Stimulated activated CD4-positive, alpha-beta T cell treated with anti-CD3 and anti-CD28 coated beads, TNF-alpha, amount 100 ng/mL, for 48 hours (primary cell): Measurements from ENCODE around the gene RHOG.
"Not testable (repeated sequence)": the region's sequence is repeated elsewhere in the genome, so short reads cannot be mapped to it uniquely, and the experiment has no call there.

Source experiments
- DNase-seq, 3 donors: peaks; one replicate each; pipeline ENCODE4 v3.0.0-alpha.2; 2020; ENCODE audit warnings: low read depth in 3 of 3

RHOG gene

DNA sequence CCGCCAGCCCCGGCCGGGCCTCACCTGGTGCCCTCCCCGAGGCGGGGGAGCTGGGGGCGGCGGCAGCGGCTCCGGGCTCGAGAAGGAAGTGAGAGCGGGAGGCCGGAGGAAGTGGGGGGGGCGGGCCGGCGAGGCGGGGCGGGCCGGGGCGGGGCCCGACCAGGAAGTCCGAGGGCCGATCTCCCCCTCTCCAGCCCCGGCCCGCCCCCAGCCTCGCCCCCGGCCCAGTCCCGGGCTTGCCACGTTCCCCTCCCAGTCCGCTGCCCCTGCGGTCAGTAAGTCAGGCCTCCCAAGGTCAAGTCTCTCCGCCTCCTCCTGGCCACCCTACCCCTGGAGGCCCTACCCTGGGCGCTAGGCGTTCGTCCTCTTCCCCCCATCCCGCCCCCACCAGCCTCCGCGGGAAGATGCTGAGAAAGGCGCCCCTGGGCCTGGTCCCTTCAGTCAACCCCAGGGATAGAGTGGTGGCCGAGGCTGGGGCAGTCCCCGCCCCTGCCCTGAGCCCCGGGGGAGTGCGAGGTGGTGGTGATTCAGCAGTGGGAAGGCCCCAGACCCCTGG is at the start of gene RHOG:
TSS of gene RHOG (minus strand) at position 90 of the 556 bp plus-strand sequence. CDS start 12,821 bp downstream, outside the sequence.
- DNase-seq, result peak in 2 of 3 donors; percentile 73 to 85

DNA sequence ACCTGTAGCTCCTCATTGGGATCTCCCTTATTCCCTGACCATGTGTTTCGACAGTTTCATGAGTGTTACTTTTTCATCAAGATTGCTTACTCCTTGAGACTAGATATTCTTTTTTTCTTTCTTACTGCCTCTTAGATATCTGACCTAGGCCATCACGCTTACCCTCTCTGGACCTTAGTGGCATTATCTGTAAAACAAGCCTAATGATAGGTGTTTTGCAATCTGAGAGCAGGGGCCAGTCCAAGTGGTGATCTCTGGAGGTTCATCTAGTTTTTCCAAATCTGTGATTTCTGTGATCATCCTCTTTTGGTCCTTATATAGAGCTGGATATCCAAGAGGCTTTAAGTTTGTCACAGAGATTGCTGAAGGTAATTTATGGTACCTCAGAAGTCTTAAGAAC is 49.3 kb upstream of the RHOG start:
- no peak for DNase-seq

DNA sequence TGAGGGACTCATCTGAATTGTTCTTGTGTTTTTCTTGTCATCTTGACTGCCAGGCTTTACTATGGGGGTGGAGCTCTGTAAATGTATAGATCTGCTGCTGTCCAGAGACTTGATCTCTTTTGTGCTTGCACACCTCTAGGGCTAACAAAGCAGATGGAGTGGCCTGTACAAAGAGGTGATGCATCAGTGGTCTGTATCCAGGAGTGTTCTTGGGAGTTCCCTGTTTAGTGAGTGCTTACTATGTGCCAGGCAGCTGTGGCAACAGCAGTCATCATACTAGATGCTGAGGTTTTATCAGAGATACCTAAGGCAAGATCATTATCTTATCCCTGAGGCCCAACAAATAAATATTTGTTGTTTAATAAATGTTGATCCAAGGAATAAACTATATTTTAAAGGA is 48.1 kb upstream of the RHOG start:
- no peak for DNase-seq

DNA sequence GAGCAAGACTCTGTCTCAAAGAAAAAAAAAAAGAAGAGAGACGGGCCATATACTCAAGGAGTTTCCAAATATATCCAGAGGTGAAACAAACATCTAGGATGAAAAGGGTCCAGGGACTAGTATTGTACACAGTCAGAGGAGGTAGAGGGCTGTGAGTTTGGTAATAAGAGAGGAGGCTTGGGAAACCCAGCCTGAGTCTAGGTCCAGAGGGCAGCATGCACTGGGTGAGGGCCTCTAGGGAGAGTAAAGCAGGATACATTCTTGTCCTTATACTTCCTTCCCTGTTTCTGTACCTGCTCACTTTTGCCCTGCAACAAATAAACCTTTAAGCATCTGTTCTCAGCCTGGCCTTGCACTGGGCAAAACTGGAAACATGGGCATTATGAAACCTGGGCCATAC is 46.2 kb upstream of the RHOG start:
- no peak for DNase-seq

DNA sequence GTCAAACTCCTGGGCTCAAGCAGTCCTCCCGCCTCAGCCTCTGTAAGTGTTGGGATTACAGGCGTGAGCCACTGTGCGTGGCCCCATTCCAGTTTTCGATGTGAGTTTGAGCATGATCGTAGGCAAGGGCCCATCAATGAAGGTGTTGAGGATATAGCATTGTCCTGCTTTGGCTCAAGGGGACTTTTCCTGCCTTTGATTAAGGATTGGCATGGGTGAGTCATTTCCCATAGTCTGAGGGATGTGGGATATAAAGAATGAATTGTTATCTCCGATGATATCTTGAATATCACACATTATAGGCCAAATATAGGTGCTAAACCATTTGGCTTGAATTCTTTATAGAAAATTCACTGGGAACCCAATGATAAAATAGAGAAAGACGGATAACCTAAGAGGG is 45.1 kb upstream of the RHOG start:
- DNase-seq, result no peak

DNA sequence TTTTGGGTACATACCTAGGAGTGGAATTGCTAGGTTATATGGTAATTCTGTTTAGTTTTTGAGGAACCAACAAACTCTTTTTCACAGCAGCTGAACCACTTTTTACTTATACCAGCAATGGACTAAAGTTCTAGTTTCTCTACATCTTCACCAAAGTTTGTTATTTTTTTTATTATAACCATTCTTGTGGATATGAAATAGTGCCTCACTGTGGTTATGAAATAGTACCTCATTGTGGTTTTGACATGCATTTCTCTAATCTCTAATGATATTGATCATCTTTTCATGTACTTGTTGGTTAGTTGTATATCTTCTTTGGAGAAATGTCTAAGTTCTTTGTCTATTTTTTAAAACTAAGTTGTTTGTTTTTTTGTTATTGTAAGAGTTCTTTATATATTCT is 41.9 kb upstream of the RHOG start:
- DNase-seq, result no peak

DNA sequence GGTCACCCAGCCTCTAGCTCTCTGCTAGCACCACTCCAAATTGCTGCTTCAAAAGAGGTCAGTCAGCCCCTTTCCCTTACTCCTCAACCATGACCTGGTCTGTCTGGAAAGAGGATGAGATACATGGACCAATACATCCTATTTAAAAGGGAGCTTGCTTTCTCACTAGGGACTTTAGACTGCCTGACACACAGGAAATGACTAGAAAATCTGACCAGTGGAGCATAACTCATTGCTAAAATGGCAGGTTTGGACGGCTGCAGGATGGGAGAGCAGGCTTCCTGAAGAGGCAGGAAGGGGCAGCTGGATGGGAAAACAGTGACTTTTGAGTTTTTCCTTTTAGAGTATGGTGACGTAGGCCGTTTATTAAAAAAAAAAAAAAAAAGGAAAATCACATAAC is 40.0 kb upstream of the RHOG start:
- DNase-seq, result no peak

DNA sequence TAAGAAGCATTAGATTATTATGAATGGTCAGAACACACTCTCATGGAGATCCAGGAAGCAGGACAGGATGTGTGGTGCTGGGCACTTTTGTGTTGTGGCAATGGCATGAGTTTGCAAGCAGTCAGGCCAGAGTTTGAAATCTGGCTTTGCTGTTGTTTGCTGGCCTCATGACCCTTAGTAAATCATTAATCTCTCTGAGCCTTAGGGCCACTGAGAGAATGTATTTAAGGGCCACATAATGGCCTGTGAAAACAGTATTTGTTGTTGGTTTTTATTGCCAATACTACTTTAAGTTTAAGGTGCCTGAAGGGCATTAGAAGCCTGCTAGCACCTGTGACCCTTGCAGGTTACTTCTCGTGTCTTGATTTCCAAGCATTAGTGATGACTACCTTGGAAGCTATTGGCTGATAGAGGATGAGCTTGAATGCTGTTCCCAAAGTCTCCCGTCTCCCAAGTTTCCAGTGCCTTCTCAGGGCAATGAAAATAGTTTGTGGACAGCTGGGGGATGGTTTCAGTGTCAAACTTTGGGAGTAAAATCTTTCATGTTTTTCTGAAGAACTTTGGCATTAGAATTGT is 39.3 kb upstream of the RHOG start:
- DNase-seq, result no peak

DNA sequence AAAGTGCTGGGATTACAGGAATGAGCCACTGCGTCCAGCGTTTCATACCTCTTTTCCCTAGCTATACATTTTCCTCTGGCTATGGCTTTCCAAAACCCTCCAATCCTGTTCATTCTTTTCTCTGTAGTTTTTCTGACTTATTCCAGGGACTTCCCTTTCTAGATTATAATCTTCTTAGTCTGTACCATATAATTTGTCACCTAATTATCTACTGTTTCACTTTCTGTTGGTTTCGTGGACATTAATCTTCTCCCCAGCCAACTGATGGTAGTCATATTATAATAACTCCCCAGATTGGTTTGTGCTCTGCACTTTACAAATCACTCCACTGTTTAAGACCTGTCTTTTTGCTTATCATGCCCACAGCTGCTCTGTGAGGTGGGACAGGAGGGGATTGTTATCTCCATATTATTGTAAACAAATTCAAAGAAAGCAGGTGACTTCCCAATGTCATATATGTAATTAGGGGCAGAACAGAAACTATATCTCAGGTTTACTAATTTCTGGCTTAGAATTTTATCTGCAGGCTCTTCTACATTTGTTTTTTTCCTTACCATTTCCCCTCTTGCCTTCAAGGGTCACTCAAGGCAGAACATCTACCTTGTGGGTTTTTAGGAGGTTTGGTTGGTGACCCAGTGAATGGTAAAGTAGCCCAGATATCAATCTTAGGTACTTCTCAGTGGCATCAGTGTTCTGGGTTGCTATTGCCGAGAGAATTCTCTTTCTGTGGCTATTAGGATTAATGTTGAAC is 38.6 kb upstream of the RHOG start:
- DNase-seq, result no peak

DNA sequence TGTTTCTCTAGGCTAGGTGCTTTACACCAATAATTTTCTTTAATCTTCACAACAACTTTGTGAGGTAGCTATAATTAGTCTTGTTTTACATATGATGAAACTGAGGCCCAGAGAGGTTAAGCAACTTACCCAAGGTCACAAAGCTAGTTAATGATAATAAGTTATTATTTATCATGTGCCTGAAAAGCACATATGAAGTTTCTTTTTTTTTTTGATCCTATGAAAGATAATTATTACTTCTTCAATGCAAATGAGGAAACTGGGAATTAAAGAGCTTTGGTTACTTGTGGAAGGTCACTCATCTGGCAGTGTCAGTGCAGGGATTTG is 37.5 kb upstream of the RHOG start:
- DNase-seq, result no peak

DNA sequence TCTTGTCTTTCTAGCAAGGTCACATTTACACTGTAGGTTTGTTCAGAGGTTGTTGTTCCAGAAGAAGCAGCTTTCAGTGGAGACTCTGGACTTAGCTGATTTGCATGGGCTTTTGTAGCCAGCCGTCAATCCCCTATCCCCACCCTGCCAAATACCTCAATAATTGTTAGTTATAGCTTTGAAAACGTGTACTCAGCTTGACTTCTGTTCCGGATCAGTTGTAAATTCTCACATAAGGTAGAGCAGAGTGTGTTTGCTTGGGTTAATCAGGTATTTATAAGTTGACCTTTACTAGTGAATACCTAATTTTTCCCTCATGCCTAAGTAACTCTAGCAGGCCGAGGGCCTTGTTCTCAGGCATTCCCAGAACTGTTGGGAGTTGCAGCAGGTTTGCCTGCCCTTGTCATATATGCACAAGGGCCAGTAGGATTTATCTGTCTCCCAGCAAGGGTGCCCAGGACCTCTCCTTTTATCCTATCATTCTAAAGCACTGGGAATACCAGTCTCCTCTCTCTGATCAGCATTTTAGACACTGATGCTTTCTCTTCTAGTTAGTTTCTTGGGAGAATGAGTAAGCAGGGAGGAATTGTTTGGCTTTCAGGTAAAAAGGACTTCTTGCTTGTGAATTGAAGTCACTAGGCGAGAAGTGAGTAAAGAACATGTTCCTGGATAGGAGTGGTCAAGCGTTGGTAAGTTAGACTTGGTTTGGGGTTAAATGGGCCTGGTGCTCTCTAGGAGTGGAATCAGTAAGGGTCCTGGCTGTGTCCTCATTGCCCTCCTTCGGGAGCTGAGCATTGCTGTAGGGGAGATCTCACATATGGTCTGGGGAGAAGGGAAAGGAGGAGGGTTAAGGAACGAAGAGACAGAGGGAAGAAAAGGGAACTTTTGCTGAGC is 36.9 kb upstream of the RHOG start:
- DNase-seq, result no peak

DNA sequence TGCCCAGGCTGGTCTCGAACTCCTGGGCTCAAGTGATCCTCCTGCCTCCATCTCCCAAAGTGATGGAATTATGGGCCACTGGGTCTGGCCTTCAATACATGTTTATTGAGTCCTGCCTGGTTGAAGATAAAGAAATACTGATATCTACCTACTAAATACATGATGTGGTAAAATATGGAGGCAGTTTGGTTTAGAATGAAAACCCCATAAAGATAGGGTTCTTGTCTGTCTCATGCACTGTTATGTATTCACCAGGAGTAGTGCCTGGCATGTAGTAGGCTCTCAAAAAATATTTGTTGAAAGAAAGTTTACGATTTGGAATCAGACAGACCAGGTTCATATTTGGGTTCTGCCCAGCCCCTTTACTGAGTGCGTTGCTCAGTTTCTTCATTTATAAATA is 35.9 kb upstream of the RHOG start:
- no peak for DNase-seq

DNA sequence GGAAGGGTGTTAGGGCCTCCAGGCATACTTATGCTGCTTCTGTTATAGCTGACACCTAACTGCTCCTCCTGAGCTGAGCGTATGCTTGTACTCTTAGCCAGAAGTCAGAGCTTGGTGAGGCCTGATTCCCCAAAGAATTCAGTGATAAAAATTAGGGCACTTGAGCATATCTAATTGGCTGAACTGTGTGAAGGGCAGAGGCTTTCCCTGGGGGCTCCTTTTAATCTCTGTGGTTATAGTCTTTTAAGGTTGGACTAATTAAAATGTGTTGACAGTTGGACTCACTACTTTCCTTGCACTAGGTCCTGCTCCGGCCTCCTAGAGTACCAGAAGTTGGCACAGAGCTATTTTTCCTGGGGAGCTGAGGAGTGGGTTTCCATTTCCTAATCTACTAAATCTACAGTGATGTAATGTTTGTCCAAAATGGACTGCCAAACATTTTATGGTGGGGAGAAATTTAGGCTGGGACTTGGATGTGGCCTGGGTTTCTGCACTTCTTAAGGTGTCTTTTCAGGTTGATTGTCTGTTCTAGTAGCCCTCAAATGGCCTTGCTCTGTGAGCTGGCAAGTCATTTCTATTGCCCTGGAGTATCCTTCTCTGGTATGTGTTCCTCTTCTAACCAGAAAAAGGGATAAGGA is 33.1 kb upstream of the RHOG start:
- no peak for DNase-seq

DNA sequence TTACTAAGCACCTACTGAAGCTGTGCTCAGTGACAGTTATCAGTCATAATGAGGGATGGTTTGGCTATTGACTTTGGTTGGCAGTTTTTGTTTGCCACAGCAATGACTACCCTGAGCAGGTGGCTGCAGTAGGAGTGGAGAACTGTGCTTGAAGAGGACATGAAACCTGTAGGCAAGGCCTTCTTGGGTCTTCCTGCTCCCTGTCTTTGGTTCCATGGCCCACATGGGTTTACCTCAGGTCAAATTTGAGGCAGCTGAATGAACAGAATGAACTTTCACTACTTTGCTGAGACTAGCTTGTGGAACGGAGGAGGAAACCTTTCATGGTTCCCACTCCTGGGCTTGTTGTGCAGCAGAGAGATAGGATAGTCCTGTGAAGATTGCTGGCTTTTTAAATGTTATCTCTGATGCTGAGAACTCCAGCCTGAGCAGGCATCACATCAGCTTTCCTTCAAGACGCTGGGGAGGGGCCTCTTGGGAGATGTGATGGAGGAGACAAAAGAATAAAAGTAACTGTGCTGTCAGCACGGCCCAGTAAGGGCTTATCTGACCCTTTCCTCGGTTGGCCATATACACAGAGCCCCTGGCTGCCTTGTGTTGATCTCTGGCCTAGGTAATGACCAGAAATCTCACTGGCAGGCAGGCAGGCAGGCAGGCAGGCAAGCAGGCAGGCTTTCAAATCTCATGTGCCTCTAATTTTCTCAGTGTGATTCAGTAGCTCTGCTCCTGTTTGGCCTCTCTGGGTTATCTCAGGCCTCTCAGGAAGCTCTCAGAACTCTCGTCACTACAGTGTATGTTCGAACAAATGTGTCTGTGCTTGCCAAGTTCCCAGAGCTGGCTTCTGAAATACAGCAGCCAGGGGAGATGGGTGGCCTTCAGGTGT is 26.7 kb upstream of the RHOG start:
- DNase-seq, result no peak

DNA sequence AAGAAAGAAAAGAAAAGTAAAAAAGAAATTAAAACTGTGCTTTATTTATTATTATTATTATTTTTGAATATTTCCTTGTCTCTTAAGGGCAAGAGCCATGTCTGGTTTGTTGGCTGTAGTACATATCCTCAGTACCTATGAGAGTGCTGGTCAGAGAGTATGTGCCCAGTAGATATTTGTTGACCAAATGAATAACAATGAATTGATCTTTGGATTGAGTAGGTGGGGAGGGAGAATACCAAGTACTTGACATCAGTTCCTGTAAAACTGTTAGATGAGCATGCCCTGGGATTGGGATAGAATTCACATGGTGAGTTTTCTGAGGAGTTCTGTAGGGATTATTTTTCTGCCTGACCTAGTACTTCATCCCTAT is 26.1 kb upstream of the RHOG start:
- DNase-seq, result no peak

DNA sequence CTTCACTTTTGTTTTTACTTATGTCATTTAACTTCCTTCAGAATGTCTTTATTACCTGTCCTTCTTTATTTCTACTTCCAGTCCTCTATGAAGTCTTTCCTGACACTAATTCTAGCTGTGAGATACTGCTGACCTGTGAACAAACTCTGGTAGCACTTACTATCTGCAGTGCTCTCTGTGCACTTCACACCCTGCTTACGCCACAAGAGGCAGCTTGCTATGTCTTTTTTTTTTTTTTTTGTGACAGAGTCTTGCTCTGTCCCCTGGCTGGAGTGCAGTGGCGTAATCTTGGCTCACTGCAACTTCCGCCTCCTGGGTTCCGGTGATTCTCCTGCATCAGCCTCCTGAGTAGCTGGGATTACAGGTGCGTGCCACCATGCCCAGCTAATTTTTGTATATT is 25.4 kb upstream of the RHOG start:
- no peak for DNase-seq

DNA sequence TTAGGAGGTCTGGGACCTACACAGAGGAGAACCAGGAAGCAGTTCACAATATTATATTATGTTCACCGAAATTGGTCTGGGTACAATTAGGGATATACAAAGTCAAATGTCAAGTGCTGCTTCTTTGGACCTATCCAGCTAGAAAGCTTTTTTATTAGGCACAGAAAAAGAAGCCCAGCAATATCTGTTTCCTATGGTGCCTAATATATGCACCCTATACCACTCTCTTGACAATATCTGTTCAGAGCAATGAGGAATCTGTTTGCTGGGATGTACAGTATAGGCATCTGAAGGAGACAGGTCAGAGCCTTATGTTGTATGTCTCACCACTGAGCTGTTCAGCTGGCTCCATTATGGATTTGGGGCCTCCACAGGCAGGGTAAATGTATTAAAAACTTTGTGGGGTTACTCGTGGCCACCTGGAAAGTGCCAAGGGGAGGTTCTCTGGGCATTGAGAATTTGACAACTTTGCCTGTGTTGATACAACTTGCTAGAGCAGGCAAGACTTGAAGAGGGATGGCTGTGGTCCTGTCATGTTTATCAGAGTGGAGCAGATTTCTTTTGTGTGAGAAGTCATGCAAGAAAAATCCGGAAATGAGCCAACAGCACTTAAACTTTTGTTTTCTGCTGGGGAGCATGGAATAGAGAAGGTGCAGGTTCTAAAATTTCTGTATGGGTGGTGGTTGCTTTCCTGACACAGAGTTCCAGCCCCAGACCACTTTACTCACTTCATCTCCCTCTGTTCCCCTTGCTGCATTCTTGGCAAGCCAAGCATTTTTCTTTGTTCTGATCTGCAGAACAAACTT is 24.8 kb upstream of the RHOG start:
- no peak for DNase-seq

DNA sequence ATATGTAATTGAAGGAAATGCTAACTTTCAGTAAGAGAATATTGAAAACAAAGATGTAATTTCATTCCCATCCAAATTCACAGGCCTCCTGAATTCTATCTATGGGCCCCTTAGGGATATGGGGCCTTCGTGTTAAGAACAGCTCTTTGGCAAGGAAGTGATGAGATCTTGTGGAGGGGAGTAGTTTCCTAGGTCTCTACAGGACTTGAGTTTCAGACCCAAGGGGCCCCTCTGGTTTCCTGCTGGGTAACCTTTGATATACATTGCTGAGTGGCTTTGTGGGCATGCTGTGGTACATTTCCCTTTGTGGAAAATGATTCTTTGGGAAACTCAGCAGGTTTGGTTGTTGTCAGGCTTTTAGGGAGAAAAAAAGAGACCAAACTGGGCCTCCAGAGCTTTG is 20.9 kb upstream of the RHOG start:
- no peak for DNase-seq

DNA sequence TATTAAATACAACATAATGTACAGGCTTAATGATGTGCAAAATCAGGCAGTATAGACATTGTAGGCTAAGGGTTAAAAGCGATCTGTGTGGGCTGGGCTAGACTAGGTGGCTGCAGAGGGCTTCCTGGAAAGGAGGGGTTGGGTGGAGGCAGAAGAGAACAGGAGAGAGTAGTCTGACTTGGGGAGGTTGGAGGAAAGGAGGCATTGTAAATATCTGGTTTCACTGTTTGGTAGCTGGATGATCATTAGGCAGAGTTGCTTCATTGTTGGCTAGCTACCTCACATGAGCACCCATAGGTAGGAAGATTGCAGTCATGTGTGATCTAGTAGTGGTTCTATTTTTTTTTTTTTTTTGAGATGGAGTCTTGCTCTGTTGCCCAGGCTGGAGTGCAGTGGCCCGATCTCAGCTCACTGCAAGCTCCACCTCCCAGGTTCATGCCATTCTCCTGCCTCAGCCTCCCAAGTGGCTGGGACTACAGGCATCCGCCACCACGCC is 20.2 kb upstream of the RHOG start:
- DNase-seq, result not testable (repeated sequence)

DNA sequence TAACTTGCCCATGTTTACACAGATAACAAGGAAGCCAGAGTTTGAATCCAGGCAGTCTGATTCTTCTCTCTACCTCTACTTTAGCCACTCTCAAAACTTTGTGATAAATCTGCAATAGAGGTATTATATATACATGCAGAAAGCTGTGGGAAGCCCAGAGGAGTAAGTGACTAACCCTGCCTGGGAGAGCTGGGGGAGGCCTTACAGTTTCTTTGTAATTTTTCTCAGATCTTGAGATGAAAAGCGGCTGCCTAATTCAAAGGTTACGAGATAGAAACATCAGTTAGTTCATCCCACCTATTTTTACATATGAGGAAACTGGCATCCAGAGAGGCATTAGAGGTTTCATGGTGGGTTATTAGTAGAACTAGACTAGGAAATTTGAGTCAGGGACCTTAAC is 19.6 kb upstream of the RHOG start:
- DNase-seq, result no peak
